ENCODE measurements around the gene EEPD1.
"Not testable (repeated sequence)": the region's sequence is repeated elsewhere in the genome, so short reads cannot be mapped to it uniquely, and the experiment has no call there.

Gene EEPD1

DNA sequence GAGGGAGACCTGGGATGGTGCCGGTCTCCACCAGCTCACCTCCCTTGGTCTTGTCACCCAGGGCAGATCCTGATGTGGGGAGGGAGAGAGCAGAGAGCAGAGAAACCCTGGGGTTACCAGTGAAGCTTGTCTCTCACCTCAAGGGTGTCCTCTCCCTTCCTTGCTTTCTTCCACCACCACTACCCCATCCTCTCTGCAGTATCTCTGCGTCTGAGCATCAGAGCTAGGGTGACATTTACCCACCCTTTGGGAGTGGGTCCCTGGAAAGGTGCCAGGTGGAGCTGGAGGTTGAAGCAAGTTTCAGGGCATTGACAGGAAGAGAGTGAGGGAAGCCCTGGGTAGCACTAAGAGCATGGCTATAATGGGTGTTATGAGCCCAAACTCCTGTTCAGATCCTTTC is 161.4 kb downstream of the EEPD1 start:
- no peak for DNase-seq (ENCODE audit: low read depth in 4 of 4, low spot score in 1 of 4)

DNA sequence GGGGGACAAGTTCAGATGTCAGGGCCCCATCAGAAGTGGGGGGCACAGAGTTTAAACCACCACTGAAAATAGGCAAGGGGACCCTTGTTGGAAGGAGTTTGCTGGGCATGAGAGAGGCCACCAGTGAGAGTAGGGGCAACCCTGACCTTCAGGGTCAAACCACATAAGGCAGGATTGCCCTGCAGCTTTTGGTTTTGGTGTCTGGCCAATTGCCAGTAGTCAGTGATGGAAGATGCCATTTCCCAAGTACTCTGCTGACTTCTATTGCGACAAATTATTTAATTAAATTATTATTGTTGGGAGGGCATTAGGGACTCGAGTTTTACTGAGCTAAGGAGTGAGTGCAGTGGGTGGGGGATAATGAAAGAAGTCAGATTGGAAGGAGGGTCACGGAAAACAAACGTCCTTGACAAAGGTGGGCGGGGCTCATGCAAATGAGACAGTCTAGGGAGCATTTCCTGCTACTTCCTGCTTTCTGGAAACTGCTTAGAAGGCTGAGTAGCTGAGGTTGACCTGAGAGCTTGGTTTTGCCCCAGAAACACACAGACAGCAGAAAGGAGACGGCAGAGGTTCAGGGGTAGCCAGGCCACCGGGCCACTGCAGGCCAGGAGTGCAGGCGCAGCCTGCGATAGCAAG is 162.4 kb downstream of the EEPD1 start:
- no peak for DNase-seq (ENCODE audit: low read depth in 4 of 4, low spot score in 1 of 4)

DNA sequence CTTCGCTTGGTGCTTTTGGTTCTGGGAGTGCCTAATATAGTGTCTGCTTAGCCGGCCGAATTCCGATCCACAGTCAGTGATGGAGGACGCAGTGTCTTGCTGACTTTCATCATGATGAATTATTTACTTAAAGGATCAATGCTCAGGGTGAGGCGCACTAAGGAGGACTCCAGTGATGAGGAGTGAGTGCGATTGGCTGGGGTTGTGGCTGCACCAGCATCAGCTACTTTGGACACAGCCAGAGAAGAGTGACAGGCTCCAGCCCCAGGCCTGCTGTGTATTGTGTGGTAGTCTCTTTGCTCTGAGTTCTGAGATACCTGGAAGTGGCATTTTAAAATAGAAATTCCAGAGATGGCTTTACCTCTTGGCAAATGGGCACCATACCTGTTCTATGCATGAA is 163.3 kb downstream of the EEPD1 start:
- no peak for DNase-seq (ENCODE audit: low read depth in 4 of 4, low spot score in 1 of 4)

DNA sequence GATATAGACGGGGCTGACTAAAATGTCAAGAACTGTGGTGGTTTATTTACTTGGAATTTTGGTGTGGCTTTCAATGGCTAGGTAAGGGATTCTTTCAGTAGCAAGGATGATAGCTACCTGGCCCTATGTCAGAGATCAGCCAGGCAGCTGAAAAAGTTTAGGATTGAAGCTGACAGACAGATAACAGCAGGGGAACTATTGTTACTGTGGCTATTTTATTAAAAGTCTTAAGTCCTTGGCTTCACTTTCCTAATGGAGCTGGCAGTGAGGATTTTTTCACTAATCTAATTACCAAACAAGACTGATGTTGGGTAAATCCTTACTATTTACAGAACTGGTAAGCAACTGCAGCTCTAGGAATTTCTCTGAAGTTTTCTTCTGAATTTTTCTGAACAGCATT is 164.2 kb downstream of the EEPD1 start:
- no peak for DNase-seq (ENCODE audit: low read depth in 4 of 4, low spot score in 1 of 4)

DNA sequence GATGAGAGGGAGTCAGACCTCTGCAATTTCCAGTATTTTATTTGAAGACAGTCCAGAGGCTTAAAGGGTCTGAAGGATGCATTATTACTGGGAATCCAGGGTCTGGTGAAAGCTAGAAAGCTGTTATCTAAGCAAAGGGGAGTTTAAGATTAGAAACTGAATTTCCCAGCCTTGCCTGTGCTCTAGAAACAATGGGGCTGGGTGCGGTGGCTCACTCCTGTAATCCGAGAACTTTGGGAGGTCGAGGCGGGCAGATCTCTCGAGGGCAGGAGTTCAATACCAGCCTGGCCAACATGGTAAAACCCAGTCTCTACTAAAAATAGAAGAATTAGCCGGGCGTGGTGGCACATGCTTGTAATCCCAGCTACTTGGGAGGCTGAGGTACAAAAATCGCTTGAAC is 165.1 kb downstream of the EEPD1 start:
- no peak for DNase-seq (ENCODE audit: low read depth in 4 of 4, low spot score in 1 of 4)

DNA sequence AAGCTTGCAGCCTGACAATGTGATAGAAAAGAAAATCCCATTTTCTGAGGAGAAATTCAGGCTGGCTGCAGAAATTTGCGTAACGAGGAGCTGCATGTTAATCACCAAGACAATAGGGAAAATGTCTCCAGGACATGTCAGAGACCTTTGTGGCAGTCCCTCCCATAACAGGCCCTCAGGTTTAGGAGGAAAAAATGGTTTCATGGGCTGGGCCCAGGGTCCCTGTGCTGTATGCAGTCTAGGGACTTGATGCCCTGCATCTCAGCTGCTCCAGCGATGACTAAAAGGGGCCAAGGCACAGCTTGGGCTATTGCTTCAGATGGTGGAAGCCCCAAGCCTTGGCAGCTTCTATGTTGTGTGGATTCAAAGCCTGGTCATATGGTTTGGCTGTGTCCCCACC is 168.2 kb downstream of the EEPD1 start:
- DNase-seq (ENCODE audit: low read depth in 4 of 4, low spot score in 1 of 4) = not testable (repeated sequence)

DNA sequence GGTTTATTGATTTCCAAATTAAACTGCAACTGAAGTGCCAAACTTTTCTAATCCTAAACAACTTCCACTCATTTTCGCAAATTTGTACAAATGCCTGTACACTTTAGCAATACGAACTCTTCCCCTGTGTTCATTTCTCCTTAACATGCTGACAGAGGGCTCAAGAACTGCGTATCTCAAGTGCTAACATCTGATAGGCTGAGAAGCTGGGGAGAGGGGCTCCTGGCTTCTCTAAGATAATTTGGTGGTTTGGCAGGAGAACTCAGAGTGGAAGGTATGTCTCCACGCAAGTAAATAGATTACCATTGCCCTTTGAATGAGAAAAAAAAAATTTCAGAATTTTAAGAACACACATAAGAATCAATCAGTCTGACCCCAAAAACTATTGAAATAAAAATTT is 183.3 kb downstream of the EEPD1 start:
- no peak for DNase-seq (ENCODE audit: low read depth in 4 of 4, low spot score in 1 of 4)

DNA sequence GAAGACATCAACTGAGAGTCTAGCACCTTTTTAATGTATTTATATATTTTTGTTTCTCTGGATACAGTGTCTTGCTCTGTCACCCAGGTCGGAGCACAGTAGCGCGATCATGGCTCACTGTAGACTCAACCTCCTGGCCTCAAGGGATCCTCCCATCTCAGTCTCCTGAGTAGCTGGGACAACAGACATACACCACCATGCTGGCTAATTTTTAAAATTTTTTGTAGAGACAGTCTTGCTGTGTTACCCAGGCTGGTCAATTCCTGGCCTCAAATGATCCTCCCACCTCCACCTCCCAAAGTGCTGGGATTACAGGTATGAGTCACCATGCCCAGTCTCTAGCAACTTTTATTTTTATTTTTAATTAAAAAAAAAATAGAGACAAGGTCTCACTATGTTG is 185.2 kb downstream of the EEPD1 start:
- DNase-seq (ENCODE audit: low read depth in 4 of 4, low spot score in 1 of 4) = no peak

DNA sequence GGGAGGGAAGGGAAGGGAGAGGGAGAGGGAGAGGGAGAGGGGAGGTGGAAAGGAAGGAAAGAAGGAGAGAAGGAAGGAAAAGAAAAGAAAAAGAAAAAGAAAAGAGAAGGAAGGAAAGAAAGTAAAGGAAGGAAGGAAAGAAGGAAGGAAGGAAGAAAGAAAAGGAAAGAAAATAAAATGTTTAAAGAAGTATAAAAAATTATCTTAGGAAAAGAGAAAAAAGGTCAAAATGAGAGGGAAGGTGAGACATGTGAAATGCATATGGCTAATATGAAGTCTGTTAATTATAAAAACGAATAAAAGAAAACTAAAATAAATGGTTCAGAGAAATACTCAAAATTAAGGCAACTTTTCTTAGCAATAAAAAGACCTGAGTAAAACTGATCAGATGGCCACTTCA is 190.5 kb downstream of the EEPD1 start:
- no peak for DNase-seq (ENCODE audit: low read depth in 4 of 4, low spot score in 1 of 4)

DNA sequence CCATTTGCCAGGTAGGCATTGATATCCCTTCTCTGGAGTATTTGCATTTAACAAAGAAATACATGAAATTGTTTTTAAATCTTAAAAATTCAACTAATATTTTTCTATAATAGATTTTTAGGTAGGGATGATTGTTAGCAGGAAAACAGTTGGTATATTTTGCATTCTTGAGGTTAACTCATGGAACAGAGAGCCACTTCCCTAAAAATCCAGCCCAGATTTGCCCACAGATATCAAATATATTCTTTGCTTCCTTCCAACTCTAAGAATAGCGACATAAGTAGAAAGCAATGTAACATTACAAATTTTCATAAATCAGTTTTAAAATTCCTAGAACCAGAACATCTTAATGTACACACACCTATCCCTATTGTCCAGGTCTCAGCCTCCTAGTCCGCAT is 191.6 kb downstream of the EEPD1 start:
- no peak for DNase-seq (ENCODE audit: low read depth in 4 of 4, low spot score in 1 of 4)

DNA sequence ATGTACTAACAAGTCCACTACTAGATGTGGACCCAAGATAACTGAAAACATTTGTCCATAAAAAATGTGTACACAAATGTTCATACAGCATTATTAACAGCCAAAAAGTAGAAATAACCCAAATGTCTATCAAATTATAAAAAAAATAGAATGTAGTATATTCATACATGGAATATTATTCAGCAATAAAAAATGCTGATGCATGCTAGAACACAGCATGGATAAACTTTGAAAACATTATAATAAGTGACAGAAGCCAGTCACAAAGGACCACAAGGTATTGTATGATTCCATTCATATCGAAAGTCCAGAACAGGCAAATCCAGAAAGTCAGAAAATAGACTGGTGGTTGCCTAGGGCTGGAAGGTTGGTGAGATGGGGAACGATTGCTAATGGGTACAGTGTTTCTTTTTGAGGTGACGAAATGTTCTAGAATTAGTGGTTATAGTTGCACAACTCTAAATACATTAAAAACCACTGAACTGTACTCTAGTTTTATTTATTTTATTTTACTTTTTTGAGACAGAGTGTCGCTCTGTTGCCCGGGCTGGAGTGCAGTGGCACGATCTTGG is 193.3 kb downstream of the EEPD1 start:
- DNase-seq (ENCODE audit: low read depth in 4 of 4, low spot score in 1 of 4) = no peak

DNA sequence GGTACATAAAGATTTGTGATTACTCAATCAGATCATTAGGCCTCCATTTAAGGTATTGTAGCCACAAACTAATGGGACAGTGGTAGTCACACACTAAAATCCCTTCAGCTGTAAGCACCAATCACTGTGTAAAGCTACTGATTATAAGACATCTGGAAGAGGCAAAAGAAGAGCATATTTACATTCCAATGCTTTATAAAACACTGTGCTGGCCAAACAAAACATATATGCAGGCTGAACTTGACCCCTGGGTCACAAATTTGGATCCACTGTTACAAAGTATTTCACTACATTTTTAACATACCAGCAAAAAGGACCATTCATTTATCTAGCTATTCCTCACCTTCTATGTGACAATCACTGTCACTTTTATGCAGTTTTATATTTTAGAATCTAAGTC is 195.2 kb downstream of the EEPD1 start:
- no peak for DNase-seq (ENCODE audit: low read depth in 4 of 4, low spot score in 1 of 4)

DNA sequence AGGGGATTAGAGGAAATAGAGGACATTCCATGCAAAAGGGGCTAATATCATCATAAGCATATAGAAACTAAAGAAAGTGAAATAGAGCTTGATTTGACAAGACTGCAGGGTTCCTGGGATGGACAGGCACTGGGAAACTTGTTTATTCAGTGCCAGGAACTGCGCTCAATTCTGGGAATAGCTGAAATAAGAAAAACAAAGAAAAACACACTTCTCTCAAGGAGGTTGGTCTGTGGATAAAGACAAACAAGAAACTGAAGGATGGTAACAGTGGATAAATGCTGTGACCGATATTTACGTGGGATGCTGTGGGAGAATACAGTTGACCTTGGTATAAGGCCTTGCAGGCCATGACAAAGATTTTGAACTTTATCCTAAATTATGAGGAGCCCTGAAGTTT is 195.7 kb downstream of the EEPD1 start:
- no peak for DNase-seq (ENCODE audit: low read depth in 4 of 4, low spot score in 1 of 4)

DNA sequence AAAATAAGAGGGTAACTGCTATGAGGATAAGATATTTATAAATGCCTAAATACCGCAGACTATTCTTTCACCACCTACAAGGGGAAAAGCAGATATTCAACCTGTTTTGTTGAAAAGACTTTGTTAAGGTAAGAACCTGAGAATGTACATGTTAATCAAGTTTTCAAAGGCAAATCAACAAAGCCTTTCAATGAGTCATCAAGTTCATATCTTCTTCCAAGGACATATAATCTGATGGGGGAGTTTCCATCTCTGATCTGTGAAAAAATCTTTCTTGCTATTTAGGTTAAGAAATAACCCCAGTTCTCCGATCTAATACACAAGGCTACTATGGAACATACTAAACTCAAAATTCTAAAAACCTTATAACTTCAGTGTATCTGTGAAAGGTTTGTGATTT is 196.6 kb downstream of the EEPD1 start:
- DNase-seq (ENCODE audit: low read depth in 4 of 4, low spot score in 1 of 4) = no peak

All from stimulated activated CD4-positive, alpha-beta T cell treated with anti-CD3 and anti-CD28 coated beads, Interleukin-1b, Interleukin-23, amount 100 ng/mL, for 24 hours (primary cell).